Activated CD4-positive, alpha-beta T cell treated with anti-CD3 and anti-CD28 coated beads, Interleukin-2, amount 50 U/mL, for 24 hours (primary cell): ENCODE data around the gene ALDH1A2.
A peak's percentile ranks its signal among the peaks of the same experiment; 100 is the strongest.
"Not testable (repeated sequence)": the region's sequence is repeated elsewhere in the genome, so short reads cannot be mapped to it uniquely, and the experiment has no call there.

Source experiments
- DNase-seq, 2 donors: peaks; one replicate each; pipeline ENCODE4 v3.0.0-alpha.2; 2020; ENCODE audit warnings: low read depth in 1 of 2, low spot score in 1 of 2

ALDH1A2 gene

DNA sequence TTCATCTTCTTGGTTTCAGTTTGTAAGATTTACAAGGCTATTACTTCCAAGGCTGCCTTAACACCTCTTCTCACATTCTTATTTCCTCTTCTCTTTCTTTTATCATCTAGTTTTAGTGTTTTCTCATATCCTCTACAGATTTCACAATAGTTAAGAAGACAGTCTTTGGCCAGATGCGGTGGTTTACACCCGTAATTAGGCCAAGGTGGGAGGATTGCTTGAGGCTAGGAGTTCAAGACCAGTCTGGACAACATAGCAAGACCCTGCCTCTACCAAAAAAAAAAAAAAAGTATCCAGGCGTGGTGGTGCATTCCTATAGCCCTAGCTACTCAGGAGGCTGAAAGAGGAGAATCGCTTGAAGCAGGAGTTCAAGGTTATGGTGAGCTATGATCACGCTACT is 3.5 kb upstream of the ALDH1A2 start:
- no peak for DNase-seq

DNA sequence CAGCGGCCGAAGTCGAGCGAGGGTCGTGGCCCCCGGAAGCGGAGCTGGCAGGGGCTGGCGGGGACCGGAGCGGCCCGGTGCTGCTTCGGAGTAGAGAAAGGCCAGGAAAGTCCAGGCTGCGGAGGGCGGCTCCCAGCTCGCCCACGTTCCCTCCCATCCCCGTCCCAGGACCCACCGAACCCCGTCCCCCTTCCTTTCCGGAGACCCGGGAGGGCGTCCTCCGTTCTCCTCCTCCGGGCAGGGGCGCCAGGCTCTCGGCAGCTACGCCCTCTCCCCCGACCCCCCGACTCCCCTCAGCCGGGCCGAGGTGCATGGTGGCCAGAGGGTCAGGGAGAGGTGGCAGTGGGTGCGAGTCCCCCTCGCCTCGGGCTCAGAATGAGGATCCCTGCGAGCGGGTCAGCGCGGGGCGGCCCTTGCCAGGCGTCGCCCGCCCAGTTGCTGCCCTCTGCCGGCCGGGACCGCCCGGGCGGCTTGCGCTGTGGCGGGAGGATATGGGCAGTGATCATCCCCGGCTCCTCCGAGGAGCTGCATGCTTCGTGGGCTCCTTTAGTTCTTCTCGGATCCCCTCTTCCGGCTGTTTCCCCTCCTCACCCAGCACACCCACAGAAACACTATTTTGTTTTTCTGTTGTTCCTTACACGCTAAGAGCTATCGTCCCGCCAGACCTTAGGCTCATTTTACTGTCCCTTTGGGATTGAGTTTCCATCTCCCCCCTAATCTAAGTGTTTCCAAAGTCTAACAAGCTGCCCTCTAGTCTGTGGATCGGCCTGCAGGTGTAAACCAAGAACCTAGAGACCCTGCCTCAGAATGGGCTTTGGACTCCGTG is 744 bp upstream of the ALDH1A2 start:
- DNase-seq: peak in 1 of 2 donors; percentile 16

DNA sequence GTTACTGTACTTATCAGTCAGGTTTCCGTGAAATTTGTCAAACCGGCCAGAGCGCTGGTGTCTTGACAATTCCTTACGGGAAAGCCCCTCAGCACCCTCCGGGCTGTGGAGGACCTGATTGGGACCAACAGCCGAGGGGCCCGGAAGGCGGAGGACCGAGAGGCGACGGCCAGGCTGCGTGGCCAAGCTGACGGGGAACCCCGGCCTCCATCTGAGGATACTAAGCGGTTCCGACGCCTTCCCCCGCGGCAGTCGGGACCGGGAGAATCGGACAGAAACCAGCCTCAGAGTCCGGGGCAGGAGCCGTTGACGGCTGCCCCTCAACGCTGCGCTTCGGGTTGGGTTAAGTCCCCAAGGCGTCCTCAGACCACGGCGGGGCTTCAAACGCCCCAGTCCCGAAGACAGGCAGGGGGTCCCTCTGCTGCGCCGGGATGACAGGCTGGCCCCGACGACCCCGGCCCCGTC is 499 bp downstream of the ALDH1A2 start:
- no peak for DNase-seq

DNA sequence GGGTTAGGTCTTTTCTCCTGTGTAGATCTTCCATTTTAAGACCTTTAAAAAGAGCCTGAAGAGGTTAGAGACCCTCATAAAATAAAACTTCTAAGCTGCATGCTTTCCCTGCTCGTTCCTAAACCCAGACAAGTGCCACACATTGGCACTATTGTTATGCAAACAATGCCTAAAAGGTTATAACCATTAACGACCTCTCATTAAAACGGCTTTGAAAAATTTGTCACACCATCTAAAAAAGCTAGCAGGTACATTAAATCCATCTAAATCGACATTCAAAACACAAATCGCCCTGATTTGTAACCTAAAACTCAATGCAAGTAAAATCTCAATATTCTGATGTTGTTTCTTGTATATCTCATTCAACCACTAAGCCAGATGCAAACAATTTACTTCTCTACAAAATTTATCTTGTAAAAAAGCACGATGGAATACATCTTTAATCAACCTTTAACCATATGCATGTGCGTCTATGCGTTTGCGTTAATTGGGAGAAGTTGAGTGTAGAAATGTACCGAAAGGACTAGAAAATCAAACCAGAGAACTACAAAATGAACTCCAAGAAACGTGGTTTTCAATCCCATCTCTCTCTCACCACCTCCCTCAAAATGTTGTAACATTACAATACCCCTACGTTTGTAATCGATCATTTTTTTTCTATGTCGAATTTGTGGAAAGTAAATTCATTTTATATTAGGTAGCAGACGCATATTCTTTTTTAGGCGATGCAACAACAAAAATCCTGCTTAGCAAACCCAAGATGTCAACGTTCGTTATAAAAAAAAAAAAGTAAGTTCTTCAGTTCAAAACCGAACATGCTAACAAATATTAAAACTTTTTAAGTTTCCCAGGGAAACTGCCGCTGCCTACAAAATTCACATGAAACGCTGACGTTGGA is 1.2 kb downstream of the ALDH1A2 start:
- no peak for DNase-seq

DNA sequence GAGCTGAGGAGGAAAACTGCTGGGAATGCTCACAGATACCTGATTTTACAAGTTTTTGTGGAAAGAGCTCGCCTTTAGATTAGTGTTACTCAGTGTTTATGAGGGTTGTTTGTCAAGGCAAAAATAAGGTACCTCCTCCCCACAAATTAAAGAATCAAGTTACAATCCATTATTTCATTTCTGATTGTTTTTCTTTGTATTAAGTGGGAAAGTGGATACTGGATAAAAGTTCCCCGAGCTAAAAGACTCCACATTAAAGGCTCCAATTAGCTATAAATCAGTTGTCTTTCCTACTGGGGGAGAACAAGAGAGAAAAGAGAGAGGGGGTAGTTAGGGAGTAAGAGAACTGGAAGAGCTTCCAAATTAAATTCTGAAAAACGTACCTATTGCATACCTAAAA is 1.9 kb downstream of the ALDH1A2 start:
- DNase-seq: no peak

DNA sequence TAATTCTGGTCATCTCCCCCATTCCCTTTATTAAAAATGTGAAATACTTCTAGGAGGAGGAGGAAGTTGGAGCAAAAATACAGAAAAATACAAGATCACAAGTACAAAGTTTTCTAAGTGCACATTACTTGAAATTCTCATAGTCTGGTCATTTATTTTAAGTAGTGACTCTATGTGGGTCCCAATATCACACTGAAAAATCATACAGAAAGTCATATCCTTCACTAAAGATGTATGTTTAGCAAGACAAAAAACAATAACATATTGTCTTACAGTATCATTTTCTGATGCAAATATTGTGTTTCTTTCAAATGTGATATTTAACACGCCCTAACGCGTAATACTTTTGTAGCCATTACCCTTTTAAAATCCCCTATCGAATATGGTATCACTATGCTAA is 2.5 kb downstream of the ALDH1A2 start:
- DNase-seq: no peak

DNA sequence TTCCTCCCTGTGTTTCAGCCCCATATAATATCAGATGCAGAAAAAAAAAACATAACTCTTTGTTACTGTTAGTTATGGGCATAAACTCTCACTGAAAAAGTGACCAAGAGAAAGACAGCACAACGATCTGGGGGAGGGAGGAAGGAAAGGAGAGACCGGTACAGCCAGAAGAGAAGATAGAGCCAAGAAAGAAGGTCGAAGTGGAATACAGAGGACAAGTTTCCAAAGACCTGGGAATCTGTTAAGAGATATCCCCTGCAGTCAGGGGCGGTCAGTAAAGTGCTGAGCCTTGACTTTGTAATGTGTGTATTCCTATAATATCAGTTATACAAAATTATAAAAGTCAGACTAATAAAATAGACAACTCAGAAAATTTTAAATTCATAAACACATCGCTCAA is 3.3 kb downstream of the ALDH1A2 start:
- DNase-seq: no peak

DNA sequence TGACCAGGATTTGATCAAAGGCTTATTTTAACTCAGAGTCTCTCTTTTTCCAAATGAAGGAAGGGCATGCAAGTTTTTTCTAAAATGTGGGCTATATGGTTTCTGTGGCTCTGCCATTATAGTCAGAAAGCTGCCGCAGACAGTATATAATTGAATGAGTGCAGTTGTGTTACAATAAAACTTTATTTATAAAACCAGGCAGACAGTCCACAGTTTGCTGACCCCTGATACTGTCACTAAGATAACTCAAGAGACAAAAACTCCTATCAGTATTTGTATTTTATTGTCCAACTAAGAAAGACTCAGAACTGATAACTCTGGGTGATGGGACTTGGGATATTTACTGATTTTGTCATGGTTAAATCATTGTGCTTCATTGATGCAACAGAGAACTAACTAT is 4.9 kb downstream of the ALDH1A2 start:
- no peak for DNase-seq

DNA sequence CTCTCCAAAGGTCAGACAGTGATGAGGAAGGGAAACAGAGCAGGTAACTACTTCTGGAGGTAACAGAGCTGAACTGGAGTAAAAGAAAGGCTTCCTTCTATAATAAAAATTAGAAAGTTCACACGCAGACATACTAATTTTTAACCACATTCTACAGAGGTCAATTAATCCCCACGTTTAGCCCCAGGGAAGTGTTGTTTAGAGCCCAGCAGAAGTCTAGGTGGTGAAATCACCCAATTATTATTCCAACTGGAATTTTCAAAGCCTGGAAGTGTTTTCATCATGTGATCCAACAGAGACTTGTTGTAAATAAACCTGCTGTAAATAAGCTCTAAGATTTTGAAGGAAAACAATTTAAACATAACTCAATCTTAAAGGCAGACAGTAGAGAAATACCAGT is 6.8 kb downstream of the ALDH1A2 start:
- no peak for DNase-seq

DNA sequence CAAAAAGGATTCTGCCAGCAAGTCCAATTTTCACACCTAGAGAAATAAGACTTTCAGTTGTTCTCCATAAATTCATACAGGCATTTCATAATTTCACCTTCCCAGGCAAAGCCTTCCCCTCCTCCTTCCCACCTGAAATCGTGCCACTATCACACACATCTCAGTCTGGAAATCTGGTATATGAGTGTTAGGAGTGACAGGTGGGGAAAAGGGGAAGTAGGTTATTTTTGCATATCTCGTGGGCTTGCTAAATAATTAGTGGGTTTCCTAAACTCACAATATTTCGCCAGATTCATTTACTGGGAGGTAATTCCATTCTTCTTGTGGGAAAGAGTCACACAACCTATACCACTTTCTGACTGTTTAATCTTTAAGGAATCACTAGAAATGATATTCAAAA is 7.4 kb downstream of the ALDH1A2 start:
- DNase-seq: no peak

DNA sequence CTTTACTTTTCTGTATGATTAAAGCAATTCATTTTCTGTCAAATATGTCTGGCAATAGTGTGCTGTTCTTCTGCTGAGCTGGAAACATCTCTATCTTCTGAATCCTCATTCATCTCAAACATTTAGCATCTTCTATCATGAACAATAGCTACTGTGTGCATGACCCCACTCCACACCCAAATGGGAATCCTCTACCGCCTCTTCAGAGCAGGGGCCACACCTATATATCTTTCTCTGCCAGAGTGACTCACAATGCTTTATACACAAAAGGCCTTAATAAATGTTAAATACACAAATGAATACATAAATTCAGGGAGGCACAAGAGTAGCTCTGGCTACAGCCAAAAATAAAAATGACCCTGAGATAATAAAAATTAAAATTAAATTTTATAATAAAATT is 8.0 kb downstream of the ALDH1A2 start:
- DNase-seq: no peak

DNA sequence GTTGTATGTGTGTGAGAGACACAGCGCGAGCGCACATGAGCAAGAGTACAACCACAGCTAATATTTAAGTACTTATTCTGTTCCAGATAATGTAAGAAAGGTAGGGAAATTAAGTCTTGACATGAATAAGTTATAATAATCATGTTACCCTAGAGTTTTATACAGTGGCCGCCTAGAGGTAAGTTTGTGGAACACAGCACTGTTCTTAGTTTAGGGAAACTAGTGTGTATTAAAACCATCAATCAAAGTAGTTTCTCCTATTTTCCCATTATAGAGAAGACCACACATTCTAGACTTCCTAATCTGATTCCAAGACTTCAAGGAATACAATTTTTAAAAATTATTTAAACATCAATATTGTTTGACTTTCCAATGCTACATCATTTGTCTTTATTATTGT is 9.5 kb downstream of the ALDH1A2 start:
- DNase-seq: no peak

DNA sequence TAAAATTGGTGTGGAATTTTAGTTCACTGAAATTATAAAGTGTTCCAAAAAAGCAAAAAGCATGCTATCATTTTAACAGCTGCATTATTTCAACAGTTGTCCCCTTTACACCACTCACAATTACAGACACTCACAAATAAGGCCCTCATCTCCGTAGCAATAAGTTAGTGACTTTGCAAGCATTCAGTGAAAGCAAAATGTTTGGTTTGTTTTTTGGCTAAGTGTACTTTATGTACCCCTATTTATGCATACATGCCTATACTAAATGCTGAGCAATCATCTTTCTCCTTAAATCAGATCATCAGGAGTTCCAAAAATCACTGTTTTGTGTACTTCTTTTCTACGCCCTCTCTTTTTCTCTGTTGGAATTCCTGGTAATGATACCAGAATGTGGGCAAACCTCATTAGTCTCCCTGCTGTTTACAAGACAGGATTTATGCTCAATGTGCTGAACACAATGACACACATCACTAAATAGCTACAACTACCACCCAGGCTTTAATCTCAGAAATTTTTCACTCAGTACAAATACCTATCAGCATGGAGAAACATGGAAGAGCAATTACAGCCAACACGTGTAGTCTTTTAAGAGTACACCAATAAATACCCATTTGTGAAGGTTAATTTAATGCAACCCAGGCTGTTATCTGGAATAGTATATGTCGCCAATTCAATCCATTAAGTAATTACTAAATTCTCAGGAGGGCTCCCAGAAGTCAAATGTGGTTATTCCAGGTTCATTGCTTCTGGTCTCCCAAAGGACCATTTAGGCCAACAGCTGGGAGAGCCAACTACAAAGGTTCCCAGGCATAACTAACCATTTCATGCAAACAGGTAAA is 12.0 kb downstream of the ALDH1A2 start:
- DNase-seq: no peak

DNA sequence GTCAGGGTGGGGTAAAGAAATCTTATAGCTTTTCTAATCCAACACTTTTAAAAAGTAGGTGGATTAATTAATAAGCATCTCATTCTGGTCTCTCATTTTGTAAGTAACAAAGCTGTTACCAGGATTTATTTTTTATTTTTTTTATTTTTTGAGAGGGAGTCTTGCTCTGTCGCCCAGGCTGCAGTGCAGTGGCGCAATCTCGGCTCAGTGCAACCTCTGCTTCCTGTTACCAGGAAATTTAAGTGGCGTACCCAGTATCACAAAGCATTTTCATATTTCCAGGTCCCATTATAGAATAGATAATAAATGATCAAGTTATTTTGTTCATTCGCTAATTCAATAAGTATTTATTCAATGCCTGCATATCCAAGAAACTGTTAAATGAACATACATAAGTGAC is 13.2 kb downstream of the ALDH1A2 start:
- no peak for DNase-seq

DNA sequence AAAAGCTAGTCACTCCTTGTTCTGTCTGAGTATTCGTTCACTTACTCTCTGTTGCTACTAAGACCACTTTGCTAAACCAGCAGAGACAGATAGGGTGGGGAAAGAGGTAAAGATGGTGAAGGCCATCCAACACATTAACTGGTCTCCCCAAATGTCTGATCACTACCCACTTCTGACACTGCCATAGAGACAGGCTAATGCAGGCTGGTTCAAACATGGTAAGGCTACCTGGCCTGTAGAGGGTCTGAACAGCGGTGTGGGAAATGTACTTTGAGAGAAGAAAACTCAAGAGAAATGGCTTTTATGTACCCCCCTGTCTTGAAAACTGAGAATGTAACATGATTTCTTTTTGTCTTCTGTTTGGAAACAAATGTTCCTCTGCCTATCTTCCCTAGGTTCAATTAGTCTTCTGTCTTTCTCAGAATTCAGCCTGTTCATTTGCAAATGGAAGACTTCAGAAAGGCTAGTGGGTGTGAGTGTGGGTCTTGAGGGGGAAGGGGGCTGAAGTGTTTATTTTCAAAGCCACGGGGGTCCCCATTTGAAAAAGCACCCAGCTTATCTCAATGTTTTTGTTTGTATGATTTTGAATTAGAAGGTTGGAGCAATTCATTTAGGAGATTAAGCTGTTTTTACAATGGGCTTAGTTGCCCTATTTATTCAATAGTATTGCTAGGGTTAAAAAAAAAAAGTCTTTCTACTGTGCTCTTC is 15.8 kb downstream of the ALDH1A2 start:
- no peak for DNase-seq

DNA sequence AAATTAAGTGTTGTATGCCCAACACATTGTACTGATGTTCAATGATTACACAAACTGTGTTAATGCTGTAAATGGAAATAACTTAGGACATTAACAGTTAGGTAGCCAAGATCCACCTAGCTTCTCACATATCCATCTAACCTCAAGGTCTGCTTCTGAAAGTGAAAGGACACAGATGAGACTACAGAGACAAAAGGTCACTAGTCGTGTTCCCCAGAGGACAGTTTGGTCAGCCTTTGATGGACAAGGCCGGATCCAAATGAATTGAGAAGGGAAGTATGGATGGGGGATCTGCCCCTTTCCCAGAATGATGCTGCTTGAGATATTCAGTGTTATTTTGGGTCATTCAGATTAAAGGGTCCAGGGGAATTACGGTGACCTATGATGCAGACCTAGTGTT is 17.2 kb downstream of the ALDH1A2 start:
- DNase-seq: no peak

DNA sequence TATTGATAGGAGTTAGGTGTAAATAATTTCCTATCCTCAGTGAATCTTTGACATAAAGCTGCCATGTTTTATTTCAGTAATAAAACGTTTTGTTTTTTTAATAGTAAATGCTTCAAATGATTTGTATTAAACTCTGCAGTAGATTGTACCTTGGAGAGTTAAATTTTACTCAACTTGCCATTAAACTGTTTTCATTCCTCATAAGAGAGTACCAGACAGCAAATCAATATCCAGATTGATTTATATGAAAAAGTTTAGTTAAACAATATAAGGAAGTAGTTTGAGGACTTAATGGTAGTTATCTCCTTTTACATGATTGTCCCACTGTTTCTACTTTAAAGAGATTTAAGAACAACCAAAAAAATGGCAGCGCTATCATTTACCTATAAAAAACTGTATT is 18.4 kb downstream of the ALDH1A2 start:
- DNase-seq: no peak

DNA sequence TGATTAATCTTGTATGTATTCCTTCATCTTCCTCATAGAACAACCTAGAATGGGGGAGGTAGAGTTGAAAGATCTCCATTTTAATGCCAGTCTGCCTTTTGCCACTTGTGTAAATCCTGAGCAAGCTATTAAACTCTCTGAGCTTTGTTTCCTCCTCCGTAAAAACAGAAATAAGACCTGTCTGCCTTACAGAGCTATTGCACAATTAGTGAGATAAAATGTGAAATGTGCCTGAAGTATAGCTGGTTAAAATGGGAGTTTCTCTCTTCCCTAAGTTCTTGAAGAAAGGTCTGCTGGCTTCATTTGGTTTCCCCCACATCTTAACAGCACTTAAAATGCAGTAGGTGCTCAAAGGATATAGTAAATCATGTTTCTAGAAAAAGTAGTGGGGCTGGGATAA is 19.0 kb downstream of the ALDH1A2 start:
- no peak for DNase-seq

DNA sequence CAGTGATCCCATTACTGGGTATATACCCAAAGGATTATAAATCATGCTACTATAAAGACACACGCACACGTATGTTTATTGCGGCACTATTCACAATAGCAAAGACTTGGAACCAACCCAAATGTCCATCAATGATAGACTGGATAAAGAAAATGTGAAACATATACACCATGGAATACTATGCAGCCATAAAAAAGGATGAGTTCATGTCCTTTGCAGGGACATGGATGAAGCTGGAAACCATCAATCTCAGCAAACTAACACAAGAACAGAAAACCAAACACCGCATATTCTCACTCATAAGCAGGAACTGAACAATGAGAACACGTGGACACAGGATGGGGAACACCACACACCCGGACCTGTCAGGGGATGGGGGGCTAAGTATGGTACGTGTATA is 20.1 kb downstream of the ALDH1A2 start:
- not testable (repeated sequence) for DNase-seq

DNA sequence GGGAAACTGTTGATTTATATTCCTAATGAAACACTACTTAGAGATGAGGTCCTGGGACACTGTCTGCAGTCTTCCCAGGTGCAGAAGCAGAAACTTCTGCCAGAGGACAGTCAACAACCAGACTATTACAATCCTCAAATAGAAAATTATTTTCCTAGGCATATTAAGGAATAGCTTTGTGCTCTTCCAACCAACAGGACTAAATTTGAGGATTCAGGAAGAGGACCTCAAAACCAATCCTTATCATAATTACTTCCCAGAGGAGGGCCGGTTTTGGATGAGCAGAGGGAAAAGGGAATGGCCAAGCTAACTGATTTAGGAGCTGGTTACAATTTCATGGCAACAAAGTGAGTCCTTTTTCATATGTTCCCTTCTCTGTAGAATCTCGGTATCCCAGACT is 21.0 kb downstream of the ALDH1A2 start:
- no peak for DNase-seq
